ENCODE data around the gene PCNX4. TPM values are rescaled to one million over a fixed set of nuclear protein-coding genes. Genes with fewer than 3 reads are reported as not detected.

PCNX4 gene
- total and polyA plus RNA-seq, 8 donors, result 34.8 to 129 (median 109) TPM

DNA sequence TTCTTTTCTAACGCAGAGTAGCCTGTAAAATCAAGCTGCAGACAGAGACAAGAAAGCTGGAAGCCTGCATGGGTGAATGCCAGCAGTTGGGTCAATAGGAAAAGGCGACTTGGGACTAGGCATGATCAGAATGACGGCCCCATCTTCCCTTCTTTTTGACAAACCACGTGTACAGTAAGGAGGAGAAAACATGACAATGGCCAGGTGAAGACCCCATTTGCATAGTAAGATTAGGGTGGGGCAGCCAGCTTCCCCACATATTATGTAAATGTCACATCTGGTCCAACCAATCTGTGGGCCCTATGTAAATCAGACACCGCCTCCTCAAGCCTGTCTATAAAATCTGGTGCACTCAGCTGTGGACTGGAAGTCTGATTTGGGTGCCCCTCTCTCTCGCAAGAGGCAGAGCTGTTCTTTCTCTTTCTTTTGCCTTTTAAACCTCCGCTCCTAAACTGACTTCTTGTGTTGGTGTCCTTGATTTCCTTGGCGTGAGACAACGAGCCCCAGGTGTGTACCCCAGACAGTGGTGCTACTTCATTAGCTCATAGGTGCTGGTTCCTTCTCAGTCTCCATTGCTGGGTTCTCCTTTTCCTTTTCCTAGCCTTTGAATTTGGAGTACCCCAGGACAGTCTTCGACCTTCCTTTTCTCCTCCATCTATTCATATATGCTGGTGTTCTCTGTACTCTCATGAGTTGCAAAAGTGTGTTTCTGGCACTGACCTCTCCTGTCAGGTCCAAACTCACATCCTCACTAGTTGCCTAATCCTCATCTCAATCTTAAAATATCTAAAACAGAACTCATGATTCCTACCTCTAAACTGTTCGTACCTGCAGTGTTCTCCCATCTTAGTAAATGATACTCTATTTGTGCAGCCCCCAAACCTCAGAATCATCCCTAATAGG lies 82.9 kb downstream of the PCNX4 start:
- no peak for DNase-seq
- H3K27ac ChIP-seq, result no peak overlapping the region
- H3K4me3 ChIP-seq, result no peak overlapping the region
- intact Hi-C loops (cut with DNase I), result no loop called here
- H3K9me3 ChIP-seq, result no peaks in the 10 kb centered on the region
- H3K4me1 ChIP-seq, result no peaks in the 10 kb centered on the region
- no peaks in the 10 kb centered on the region for H3K27me3 ChIP-seq
- H3K36me3 ChIP-seq, result no peaks in the 10 kb centered on the region
- TF ChIP-seq, protein P1, sequence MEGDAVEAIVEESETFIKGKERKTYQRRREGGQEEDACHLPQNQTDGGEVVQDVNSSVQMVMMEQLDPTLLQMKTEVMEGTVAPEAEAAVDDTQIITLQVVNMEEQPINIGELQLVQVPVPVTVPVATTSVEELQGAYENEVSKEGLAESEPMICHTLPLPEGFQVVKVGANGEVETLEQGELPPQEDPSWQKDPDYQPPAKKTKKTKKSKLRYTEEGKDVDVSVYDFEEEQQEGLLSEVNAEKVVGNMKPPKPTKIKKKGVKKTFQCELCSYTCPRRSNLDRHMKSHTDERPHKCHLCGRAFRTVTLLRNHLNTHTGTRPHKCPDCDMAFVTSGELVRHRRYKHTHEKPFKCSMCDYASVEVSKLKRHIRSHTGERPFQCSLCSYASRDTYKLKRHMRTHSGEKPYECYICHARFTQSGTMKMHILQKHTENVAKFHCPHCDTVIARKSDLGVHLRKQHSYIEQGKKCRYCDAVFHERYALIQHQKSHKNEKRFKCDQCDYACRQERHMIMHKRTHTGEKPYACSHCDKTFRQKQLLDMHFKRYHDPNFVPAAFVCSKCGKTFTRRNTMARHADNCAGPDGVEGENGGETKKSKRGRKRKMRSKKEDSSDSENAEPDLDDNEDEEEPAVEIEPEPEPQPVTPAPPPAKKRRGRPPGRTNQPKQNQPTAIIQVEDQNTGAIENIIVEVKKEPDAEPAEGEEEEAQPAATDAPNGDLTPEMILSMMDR (IDR thresholded peaks at IDR 0.05), result no peak
- no peak for ATAC-seq

DNA sequence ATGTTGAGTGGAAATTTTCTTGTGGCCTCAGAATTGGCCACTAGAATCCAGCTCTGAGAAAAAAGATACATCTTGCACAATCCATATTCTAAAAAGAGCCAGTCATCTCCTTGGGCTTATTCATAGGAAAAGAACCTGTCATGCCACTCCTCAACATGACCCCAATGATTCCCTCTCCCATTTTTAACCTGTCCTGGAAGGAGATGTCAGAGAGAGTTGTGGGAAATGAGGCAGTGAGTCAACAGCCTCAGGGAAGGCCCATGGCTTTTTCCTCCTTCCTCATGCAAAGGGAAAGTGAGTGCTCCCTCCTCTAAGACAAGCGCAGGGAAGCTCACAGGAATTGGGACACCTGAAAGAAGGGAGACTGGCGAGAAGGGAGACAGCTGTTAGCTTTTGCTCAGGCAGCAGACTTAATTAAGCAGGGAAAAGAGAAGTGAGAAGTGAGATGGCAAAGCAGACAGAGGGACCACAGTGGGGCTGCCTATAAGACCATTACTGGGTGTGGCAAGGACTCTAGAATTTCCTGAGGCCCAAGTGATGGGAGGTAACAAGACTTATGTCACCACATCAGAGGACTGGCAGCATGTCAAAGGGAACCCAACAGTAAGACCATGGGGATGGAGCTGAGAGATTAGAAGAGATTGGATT lies 83.7 kb downstream of the PCNX4 start:
- Histone ChIP-seq H3K27ac (no peak overlapping the region), H3K4me3 (no peak overlapping the region), H3K9me3 (no peaks in the 10 kb centered on the region), H3K36me3 (no peaks in the 10 kb centered on the region), H3K27me3 (no peaks in the 10 kb centered on the region), H3K4me1 (no peaks in the 10 kb centered on the region)
- TF ChIP-seq, protein P1 (IDR thresholded peaks at IDR 0.05), result no peak
- ATAC-seq (no peak), DNase-seq (no peak)
- intact Hi-C loops (cut with DNase I), result no loop called here

DNA sequence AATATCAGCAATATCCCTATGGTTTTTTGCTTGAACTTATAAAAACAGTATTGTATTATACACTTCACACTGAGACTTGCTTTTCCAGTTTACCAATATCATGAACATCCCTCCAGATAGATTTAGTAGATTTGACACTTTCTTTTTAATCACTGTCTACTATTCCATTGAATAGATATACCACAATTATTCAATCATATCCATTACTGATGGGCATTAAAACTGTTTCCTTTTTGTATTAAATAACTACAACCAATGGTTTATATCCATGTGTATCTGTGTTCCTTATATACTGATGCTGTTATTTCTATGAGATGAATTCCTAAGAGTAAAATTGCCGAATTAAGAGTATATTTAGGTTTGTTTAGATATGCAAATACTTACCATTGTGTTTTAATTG lies 86.4 kb downstream of the PCNX4 start:
- no peaks in the 10 kb centered on the region for H3K9me3 ChIP-seq
- no peaks in the 10 kb centered on the region for H3K36me3 ChIP-seq
- no peak overlapping the region for H3K27ac ChIP-seq
- DNase-seq (no peak), ATAC-seq (no peak)
- no peaks in the 10 kb centered on the region for H3K27me3 ChIP-seq
- intact Hi-C loops (cut with DNase I), result no loop called here
- TF ChIP-seq, protein P1 (IDR thresholded peaks at IDR 0.05), result no peak
- no peak overlapping the region for H3K4me3 ChIP-seq
- H3K4me1 ChIP-seq, result no peaks in the 10 kb centered on the region

DNA sequence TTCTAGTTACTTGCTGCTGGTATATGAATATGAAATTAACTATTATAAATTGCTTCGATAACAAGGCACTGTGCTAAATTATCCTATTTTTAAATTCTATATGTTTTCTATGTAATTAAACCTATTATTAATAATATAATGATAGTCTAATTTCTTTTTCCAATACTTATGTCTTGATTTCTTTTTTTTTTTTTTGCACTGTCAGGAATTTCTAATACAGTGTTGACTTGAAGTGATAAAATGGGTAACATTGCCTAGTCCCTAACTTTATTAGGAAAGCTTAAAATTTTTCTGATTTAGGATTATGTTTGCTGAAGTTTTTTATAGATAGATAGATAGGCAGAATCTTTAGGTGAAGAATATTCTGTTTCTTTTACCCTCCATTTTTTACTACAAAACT lies 87.1 kb downstream of the PCNX4 start:
- Histone ChIP-seq H3K4me3 (no peak overlapping the region), H3K36me3 (no peaks in the 10 kb centered on the region), H3K27me3 (no peaks in the 10 kb centered on the region), H3K27ac (no peak overlapping the region), H3K9me3 (no peaks in the 10 kb centered on the region), H3K4me1 (peaks cover 0 to 4% of the 10 kb centered on the region in 2 donors)
- TF ChIP-seq, protein P1 (IDR thresholded peaks at IDR 0.05), result no peak
- ATAC-seq (no peak), DNase-seq (no peak)
- intact Hi-C loops (cut with DNase I), result no loop called here

DNA sequence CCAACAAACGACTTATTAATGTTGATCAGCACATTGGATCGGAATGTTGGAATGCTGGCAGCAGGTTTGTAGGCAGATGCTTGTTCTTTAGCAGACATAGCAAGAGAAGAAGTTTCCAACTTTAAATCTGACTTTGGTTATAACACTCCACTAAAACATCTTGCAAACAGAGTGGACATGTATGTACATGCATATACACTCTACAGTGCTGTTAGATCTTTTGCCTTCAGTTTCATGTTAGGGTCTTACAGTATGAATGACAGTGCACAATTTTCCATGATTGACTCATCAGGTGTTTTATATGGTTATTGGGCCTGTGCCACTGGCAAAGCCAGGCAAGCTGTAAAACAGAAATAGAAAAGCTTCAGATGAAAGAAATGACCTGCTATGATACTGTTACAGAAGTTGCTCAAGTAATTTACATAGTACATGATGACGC lies 87.7 kb downstream of the PCNX4 start:
- H3K27ac ChIP-seq, result no peak overlapping the region
- H3K4me3 ChIP-seq, result no peak overlapping the region
- no peaks in the 10 kb centered on the region for H3K27me3 ChIP-seq
- no peaks in the 10 kb centered on the region for H3K36me3 ChIP-seq
- peaks cover 0 to 8% of the 10 kb centered on the region in 2 donors for H3K4me1 ChIP-seq
- TF ChIP-seq, protein P1 (IDR thresholded peaks at IDR 0.05), result no peak
- DNase-seq (no peak), ATAC-seq (no peak)
- intact Hi-C loops (cut with DNase I), result no loop called here
- no peaks in the 10 kb centered on the region for H3K9me3 ChIP-seq

Data from left lung (tissue), 10 donors.